Testis (tissue), 3 donors: ENCODE data around the gene UTS2B. TPM values are rescaled to one million over a fixed set of nuclear protein-coding genes. Genes with fewer than 3 reads are reported as not detected.

Source experiments
- DNase-seq: peaks from one replicate; pipeline ENCODE4 v3.0.0-alpha.2; 2019
- H3K27ac ChIP-seq, 2 donors: fragments of 200-600 bp; sonication (generic); one replicate each; pipeline ENCODE4 v1.5.1; 2019
- H3K27me3 ChIP-seq: fragments of 200-600 bp; sonication (generic); one replicate; pipeline ENCODE4 v1.5.1; 2019
- H3K36me3 ChIP-seq: fragments of 200-600 bp; sonication (generic); one replicate; pipeline ENCODE4 v1.5.1; 2017; ENCODE audit warnings: low read depth; ENCODE audit errors: missing control alignments
- H3K4me1 ChIP-seq: fragments of 200-600 bp; sonication (generic); one replicate; pipeline ENCODE4 v1.5.1; 2019
- H3K4me3 ChIP-seq, 2 donors: fragments of 200-600 bp; sonication (generic); one replicate each; pipeline ENCODE4 v1.5.1; 2017 to 2019
- H3K9me3 ChIP-seq: fragments of 200-600 bp; sonication (generic); one replicate; pipeline ENCODE4 v1.5.1; 2017
- CTCF ChIP-seq, 3 experiments: fragments of 450-650 bp in 2 of 3; fragments of 200-600 bp in 1 of 3; sonication (generic) in 1 of 3; IDR thresholded peaks; one replicate each; pipeline ENCODE4 v1.5.1; 2016 to 2019; ENCODE audit warnings: antibody characterized with exemption in 3 of 3, mild to moderate bottlenecking in 2 of 3, moderate library complexity in 1 of 3
- POLR2A ChIP-seq: fragments of 450-650 bp; IDR thresholded peaks from one replicate; pipeline ENCODE4 v1.6.1; 2017; ENCODE audit warnings: antibody characterized with exemption, mild to moderate bottlenecking, moderate library complexity
- WGBS, 2 donors: methylation state at CpG; one replicate each; pipeline ENCODE4 v1.1.5; 2018; 5-methylcytosine and 5-hydroxymethylcytosine counted together
- intact Hi-C: fragments of 100-400 bp; cut with DNase I; formaldehyde crosslinking; loops from one replicate; pipeline ENCODE4 v1.15.1; 2023; ENCODE audit warnings: low total_unique reads
- polyA plus RNA-seq: library from polyadenylated mRNA; stranded (reverse); fragments of 350-450 nt; fragmentation: Illumina TruSeq; extraction: RNeasy Lipid Tissue Mini Kit (QIAGEN cat#74804); gene quantifications from one replicate; pipeline ENCODE4 v1.2.3, GENCODE V29; 2014; ENCODE audit warnings: low read depth, low replicate concordance; ENCODE audit not compliant: insufficient read depth
- total RNA-seq, 2 donors: library from RNA; depleted of rRNA; stranded (reverse); fragments of >200 nt; gene quantifications; one replicate each; pipeline ENCODE4 v1.2.3, GENCODE V29; 2016

UTS2B gene
- total and polyA plus RNA-seq, 3 donors from 2014 or later: 5.9 to 13.1 (median 12.3) TPM

- no peak for DNase-seq
- Histone ChIP-seq H3K27me3 (no peaks in the 10 kb centered on the region), H3K4me3 (no peak overlapping the region), H3K27ac (peak overlapping the region in 1 of 2 donors; percentile 39), H3K36me3 (no peaks in the 10 kb centered on the region), H3K4me1 (peaks cover 17% of the 10 kb centered on the region), H3K9me3 (no peaks in the 10 kb centered on the region)
- 61 to 64% methylated on average over 7 of the region's 7 CpGs for WGBS, 2 donors
- no peak for TF ChIP-seq POLR2A
- no peak for TF ChIP-seq CTCF (IDR thresholded peaks at IDR 0.05)
- intact Hi-C loops: no loop called here
Measured at GRCh38 chr3:191353022-191353777, 22.9 kb upstream of the UTS2B start.

DNA sequence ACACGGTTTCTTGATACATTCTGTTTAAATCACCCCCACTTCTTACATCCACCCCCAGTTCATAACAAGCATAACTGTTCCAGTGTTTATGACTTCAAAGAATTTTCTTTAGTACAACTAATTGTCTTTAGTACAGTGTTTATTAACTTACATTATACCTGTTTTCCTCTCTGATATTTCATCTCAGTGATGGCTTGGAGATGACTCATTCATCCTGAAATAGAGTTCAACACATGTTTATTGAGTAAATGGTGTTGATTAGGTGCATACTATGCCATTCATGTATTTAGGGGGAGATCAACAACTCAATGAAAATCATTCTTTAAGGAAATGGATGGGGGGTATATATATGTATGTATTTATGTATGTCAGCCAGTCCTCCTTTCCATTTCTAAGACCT, 21.7 kb upstream of the UTS2B start:
- intact Hi-C loops: no loop called here
- peaks cover 17% of the 10 kb centered on the region for H3K4me1 ChIP-seq
- peak overlapping the region in 1 of 2 donors; percentile 72 for H3K27ac ChIP-seq

GRCh38 chr3:191350396-191351090, 20.2 kb upstream of the UTS2B start:
- WGBS, 2 donors: 39 to 46% methylated on average over 5 of the region's 5 CpGs
- DNase-seq: no peak
- H3K4me3 ChIP-seq: no peak overlapping the region
- H3K27me3 ChIP-seq: no peaks in the 10 kb centered on the region
- TF ChIP-seq CTCF (IDR thresholded peaks at IDR 0.05) (no peak), POLR2A (no peak)
- no peaks in the 10 kb centered on the region for H3K9me3 ChIP-seq
- H3K4me1 ChIP-seq: peaks cover 17% of the 10 kb centered on the region
- H3K27ac ChIP-seq: peak overlapping the region in 1 of 2 donors; percentile 72
- intact Hi-C loops: no loop called here
- no peaks in the 10 kb centered on the region for H3K36me3 ChIP-seq

More for the DNA sequence above, 21.7 kb upstream of the UTS2B start:
- no peak overlapping the region for H3K4me3 ChIP-seq
- WGBS, 2 donors: 58 to 83% methylated on average over 1 of the region's 1 CpG
- TF ChIP-seq POLR2A (no peak), CTCF (IDR thresholded peaks at IDR 0.05) (no peak)
- no peaks in the 10 kb centered on the region for H3K36me3 ChIP-seq
- H3K27me3 ChIP-seq: no peaks in the 10 kb centered on the region
- no peak for DNase-seq
- H3K9me3 ChIP-seq: no peaks in the 10 kb centered on the region

DNA sequence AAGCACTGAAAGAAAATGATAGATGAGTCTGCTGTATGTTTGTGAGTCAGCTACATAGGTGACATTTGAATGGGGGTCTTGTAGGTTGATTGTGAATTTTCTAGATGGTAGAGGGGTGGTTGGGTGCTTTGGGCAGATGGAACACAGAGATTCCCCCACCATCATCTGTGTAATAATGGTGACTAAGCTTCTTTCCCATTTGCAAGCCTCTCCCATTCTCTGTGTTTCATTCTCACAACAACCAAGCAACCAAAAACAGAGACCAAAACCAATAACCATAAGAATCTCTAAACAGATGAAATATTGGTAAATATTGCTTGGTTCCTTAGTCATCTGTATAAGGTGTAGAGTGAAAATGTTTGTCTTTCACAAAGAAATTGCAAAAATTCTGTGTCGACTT, 17.8 kb upstream of the UTS2B start:
- H3K36me3 ChIP-seq: no peaks in the 10 kb centered on the region
- DNase-seq: no peak
- no peak overlapping the region for H3K4me3 ChIP-seq
- no peaks in the 10 kb centered on the region for H3K9me3 ChIP-seq
- intact Hi-C loops: no loop called here
- 89 to 95% methylated on average over 1 of the region's 1 CpG for WGBS, 2 donors
- no peak for TF ChIP-seq POLR2A
- no peak for TF ChIP-seq CTCF (IDR thresholded peaks at IDR 0.05)
- no peak overlapping the region for H3K27ac ChIP-seq
- H3K27me3 ChIP-seq: no peaks in the 10 kb centered on the region
- peaks cover 11% of the 10 kb centered on the region for H3K4me1 ChIP-seq
